Prostate gland (tissue), 2 donors: ENCODE results near the gene PIGU.

Source experiments
- POLR2A ChIP-seq: fragments of 450-650 bp; IDR thresholded peaks from one replicate; pipeline ENCODE4 v1.6.1; 2016; ENCODE audit warnings: antibody characterized with exemption, mild to moderate bottlenecking
- POLR2AphosphoS5 ChIP-seq: sonication (generic); formaldehyde crosslinking; IDR thresholded peaks from one replicate; pipeline ENCODE4 v1.6.1; 2017; ENCODE audit warnings: antibody characterized with exemption
- TF ChIP-seq, protein P1 (sequence below), 4 experiments: fragments of 200-600 bp in 2 of 4; fragments of 450-650 bp in 2 of 4; sonication (generic) in 2 of 4; IDR thresholded peaks; 1 replicate in 3 of 4; 2 replicates in 1 of 4; pipeline ENCODE4 v1.5.1; 2016 to 2019; ENCODE audit warnings: antibody characterized with exemption in 4 of 4, mild to moderate bottlenecking in 2 of 4, moderate library complexity in 2 of 4

- TF ChIP-seq POLR2AphosphoS5 (no peak), POLR2A (no peak)
- TF ChIP-seq, protein P1, sequence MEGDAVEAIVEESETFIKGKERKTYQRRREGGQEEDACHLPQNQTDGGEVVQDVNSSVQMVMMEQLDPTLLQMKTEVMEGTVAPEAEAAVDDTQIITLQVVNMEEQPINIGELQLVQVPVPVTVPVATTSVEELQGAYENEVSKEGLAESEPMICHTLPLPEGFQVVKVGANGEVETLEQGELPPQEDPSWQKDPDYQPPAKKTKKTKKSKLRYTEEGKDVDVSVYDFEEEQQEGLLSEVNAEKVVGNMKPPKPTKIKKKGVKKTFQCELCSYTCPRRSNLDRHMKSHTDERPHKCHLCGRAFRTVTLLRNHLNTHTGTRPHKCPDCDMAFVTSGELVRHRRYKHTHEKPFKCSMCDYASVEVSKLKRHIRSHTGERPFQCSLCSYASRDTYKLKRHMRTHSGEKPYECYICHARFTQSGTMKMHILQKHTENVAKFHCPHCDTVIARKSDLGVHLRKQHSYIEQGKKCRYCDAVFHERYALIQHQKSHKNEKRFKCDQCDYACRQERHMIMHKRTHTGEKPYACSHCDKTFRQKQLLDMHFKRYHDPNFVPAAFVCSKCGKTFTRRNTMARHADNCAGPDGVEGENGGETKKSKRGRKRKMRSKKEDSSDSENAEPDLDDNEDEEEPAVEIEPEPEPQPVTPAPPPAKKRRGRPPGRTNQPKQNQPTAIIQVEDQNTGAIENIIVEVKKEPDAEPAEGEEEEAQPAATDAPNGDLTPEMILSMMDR (IDR thresholded peaks at IDR 0.05) = no peak
Measured at GRCh38 chr20:34526466-34526865, 150.4 kb downstream of the PIGU start.
